ENCODE data around the gene G6PD.

The G6PD gene

DNA sequence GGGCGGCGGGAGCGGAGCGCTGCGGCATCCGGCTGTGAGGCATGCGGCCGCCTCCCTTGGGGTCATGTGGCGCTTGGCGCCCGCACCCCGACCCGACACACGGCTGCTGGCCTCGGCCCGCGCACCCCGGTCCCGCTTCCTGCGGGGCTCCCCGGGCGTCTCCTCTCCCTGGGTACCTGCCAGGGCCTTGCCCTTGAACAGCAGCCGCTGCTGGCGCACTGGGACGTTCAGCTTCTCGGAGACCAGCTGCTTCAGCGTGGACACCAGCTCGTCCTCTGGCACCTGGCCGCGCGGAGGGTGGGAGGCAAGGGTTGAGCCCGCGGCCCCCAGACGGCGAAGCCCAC lies 60.6 kb downstream of the G6PD start:
- DNase-seq = peak in 1 of 2 donors; percentile 10

DNA sequence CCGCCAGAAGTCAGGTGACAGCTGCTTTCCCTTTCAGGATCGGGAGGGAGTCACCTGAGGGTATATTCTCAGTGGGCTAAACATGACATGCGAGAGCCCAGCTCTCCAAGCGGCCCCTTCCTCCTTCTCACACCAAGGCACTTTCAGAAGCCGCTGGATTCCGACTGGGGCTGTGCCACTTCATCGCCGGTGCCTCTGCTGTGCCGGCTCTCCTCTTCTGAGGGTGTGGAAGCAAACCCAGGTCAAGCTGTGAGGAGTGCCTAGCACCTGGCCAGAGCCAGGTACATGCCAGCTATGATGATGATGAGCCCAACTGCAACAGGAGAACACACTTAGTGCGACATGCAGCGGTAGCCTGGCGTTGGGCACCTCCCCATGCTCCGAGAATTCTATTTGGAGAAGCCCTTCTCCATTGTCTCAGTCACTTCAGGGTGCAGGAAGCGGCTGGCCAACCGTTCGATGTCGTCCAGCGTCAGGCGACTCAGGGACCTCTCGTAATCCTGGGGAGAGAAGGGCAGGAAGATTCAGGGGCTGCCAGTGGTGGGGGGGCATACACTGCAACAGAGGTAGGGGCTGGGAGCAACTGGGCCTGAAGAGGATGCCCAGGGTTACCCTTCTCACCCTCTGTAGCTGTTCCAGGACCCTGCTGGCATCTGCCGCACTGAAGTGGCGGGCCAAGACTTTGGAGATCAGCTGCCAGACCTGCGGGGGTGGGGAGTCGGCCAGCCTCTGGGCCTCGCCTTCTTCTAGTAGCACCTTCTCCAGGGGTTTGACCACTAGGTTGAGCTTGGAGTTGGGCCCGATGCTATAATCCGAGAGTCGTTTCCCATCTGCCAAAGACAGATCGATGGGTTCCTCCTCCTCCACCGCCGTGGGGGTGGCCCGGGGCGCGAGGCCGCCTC lies 61.2 kb downstream of the G6PD start:
- no peak for DNase-seq

DNA sequence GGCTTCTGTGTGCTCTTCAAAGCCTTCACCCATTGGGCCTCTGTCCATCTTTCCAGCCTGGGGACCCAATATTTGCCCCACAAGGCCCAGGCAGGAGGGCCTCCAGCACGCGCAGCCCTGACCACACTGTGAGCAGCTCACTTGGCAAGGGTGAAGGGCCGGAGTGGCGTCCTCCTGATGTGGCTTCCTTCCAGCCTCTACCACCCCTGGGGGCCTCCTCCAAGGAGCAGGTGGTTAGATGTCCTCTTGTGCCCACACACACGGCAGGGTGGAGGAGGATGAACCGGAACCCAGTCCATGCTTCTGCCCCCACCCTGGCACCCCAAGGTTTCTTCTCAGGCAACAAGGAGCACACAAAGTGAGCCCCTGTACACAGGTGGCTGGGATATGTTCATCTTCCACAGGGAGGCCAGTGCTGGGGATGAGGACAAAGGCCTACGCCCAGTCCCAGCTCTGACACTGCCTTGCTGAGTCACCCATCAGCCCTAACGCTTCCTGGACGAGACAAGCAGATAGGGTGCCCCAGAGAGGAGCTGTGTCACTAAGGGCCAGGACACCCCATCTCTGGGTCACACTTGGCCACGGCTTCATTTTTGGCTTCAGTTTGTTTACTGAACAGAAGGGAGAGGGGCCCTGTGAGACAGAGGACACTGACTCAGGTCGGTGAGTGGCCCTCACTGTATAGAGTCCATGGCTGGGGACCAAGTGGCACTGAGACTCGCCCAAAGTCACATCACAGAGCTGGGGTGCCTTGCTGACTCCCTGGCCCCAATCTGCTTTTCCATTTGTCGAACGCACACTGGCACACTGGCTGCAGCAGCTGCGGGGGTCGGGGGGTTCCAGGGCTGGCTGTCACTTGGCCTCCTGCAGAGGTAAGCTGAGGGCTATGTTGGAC lies 62.1 kb downstream of the G6PD start:
- peak in 1 of 2 donors; percentile 1 for DNase-seq

DNA sequence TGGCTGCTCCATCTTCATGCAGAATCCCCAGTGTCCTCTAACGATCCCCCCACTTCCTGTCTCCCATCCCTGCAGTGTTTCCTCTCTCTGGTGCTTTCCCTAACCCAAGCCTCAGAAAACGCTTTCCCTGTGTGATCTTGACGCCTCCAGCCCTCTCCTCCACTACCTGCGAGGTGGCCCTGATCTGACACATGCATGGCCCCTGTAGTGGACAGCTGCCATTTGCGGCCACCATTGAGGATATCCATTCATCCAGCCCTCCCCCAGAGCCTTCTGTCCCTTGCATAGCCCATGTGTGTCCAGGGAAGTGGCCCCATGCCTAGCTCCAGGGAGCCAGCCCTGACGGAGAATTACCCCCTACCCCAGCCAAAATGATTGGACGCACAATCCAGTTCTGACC lies 63.3 kb downstream of the G6PD start:
- no peak for DNase-seq

DNA sequence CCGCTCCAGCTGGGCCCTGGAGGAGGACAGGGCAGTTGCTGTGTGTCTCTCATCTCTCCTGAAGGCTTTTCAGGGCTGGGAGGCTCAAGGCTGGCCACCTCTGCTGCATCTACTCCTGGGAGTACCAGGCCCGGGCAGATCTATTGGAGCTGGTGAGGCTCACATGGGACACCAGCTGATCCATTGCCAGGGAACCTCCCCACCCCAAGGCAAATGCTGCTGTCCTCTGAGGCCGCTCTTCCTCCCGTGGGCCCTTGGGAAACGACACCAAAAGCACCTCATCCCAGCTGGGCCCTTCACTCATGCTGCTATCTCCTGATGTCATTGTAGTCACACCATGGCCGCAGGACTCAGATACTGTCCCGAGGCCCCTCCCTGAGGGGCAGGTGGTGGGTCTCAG lies 63.9 kb downstream of the G6PD start:
- DNase-seq = no peak

DNA sequence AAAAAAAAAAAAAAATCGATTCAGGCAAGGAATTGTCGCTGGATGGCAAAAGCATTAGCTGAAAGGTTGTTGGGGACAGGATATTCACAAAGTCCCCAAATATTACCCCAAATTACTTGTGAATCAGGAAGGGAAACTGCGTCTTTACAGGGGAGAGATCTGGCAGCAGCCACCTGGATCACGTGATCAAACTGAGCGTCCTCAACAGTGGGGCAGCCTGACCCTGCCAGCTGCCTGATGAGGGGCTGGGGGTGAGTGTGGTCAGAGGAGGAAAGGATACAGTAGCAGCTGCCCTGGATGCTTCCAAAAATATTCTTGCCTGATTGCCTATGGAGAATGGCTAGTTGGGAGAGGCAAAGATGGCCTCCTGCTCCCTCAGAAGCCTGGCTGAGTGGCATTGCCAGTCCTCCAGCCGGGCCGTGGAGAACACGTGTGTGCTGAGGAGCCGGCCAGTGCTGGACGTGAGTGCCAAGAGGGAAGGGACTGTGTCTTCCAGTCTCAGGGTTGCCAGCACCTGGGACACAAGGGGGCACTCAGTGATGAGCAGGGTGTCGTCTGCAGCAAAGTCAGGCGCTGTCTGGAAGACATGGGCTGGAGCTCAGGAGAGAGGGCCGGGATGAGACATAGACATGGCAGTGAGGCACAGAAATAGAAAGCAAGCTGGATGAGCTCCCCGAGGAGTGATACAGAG lies 64.6 kb downstream of the G6PD start:
- DNase-seq = no peak
